KMS-11 (cell line): ENCODE results near the gene SFRP2.

ENCODE experiments used
- H2AFZ ChIP-seq: fragments of 200-600 bp; sonication (generic); 2 replicates; pipeline ENCODE4 v1.6.1; 2016; ENCODE audit warnings: antibody characterized with exemption, mixed run types, low read depth
- H3K27ac ChIP-seq: fragments of 200-600 bp; sonication (generic); 2 replicates; pipeline ENCODE4 v1.6.1; 2016; ENCODE audit warnings: mild to moderate bottlenecking, mixed run types
- H3K27me3 ChIP-seq: fragments of 200-600 bp; sonication (generic); 2 replicates; pipeline ENCODE4 v1.6.1; 2017; ENCODE audit warnings: mild to moderate bottlenecking, low read depth, mixed run types, moderate library complexity; ENCODE audit not compliant: insufficient read depth
- H3K36me3 ChIP-seq: fragments of 200-600 bp; sonication (generic); 2 replicates; pipeline ENCODE4 v1.6.1; 2017; ENCODE audit warnings: mild to moderate bottlenecking, mixed run types; ENCODE audit not compliant: insufficient read depth
- H3K4me1 ChIP-seq: fragments of 200-600 bp; sonication (generic); 2 replicates; pipeline ENCODE4 v1.6.1; 2016; ENCODE audit warnings: mild to moderate bottlenecking, low read depth, mixed run types; ENCODE audit not compliant: poor library complexity, severe bottlenecking
- H3K4me2 ChIP-seq: fragments of 200-600 bp; sonication (generic); 2 replicates; pipeline ENCODE4 v1.7.0; 2016; ENCODE audit warnings: mild to moderate bottlenecking, mixed run types
- H3K4me3 ChIP-seq: fragments of 200-600 bp; sonication (generic); IDR thresholded peaks from 2 replicates; pipeline ENCODE4 v1.6.1; 2017; ENCODE audit warnings: low read depth, low read length, mixed read lengths; ENCODE audit not compliant: insufficient read depth
- H3K79me2 ChIP-seq: fragments of 200-600 bp; sonication (generic); 2 replicates; pipeline ENCODE4 v1.6.1; 2016; ENCODE audit warnings: low read depth, mixed run types; ENCODE audit not compliant: insufficient read depth
- H3K9ac ChIP-seq: fragments of 200-600 bp; sonication (generic); 2 replicates; pipeline ENCODE4 v1.6.1; 2016; ENCODE audit warnings: mild to moderate bottlenecking, mixed run types
- H4K20me1 ChIP-seq: fragments of 200-600 bp; sonication (generic); 2 replicates; pipeline ENCODE4 v1.6.1; 2016; ENCODE audit warnings: mild to moderate bottlenecking, mixed run types; ENCODE audit not compliant: insufficient read depth
- TF ChIP-seq, protein P1 (sequence below): fragments of 200-600 bp; sonication (generic); conservative IDR thresholded peaks from 2 replicates; pipeline ENCODE4 v1.6.1; 2017; ENCODE audit warnings: low read depth, mild to moderate bottlenecking, antibody characterized with exemption, low read length, moderate library complexity, mixed read lengths

SFRP2 gene

GRCh38 chr4:153771046-153771445 lies 17.8 kb downstream of the SFRP2 start:
- Histone ChIP-seq H3K36me3 (no peaks in the 10 kb centered on the region), H3K4me3 (no peak overlapping the region), H3K27me3 (no peaks in the 10 kb centered on the region), H2AFZ (no peak overlapping the region), H3K9ac (no peak overlapping the region), H3K4me1 (no peaks in the 10 kb centered on the region), H3K79me2 (no peaks in the 10 kb centered on the region), H3K4me2 (no peak overlapping the region), H3K27ac (no peak overlapping the region), H4K20me1 (no peaks in the 10 kb centered on the region)
- TF ChIP-seq, protein P1, sequence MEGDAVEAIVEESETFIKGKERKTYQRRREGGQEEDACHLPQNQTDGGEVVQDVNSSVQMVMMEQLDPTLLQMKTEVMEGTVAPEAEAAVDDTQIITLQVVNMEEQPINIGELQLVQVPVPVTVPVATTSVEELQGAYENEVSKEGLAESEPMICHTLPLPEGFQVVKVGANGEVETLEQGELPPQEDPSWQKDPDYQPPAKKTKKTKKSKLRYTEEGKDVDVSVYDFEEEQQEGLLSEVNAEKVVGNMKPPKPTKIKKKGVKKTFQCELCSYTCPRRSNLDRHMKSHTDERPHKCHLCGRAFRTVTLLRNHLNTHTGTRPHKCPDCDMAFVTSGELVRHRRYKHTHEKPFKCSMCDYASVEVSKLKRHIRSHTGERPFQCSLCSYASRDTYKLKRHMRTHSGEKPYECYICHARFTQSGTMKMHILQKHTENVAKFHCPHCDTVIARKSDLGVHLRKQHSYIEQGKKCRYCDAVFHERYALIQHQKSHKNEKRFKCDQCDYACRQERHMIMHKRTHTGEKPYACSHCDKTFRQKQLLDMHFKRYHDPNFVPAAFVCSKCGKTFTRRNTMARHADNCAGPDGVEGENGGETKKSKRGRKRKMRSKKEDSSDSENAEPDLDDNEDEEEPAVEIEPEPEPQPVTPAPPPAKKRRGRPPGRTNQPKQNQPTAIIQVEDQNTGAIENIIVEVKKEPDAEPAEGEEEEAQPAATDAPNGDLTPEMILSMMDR: no peak

DNA sequence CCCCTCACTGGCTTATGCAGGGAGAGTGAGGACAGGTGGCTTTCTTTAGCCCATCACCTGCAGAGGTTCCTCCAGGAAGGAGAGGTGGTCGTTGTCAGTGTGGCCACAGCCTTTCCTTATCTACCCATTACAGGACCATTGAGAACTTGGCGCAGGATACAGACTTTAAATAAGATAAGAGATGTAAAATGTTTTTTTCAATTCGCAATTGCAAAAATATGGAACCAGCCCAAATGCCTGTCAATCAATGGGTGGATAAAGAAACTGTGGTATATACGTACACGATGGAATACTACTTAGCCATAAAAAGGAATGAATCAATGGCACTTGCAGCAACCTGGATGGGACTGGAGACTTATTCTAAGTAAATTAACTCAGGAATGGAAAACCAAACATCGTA lies 22.1 kb downstream of the SFRP2 start:
- Histone ChIP-seq H3K4me3 (no peak overlapping the region), H4K20me1 (no peaks in the 10 kb centered on the region), H3K36me3 (no peaks in the 10 kb centered on the region), H3K79me2 (no peaks in the 10 kb centered on the region), H3K27me3 (no peaks in the 10 kb centered on the region), H3K4me2 (no peak overlapping the region), H3K4me1 (no peaks in the 10 kb centered on the region), H2AFZ (no peak overlapping the region), H3K9ac (no peak overlapping the region), H3K27ac (no peak overlapping the region)
- TF ChIP-seq, protein P1: no peak

- Histone ChIP-seq H3K27me3 (no peaks in the 10 kb centered on the region), H3K4me3 (no peak overlapping the region), H4K20me1 (no peaks in the 10 kb centered on the region), H3K27ac (no peak overlapping the region), H3K79me2 (no peaks in the 10 kb centered on the region), H2AFZ (no peak overlapping the region), H3K36me3 (no peaks in the 10 kb centered on the region), H3K9ac (no peak overlapping the region), H3K4me2 (no peak overlapping the region), H3K4me1 (no peaks in the 10 kb centered on the region)
- TF ChIP-seq, protein P1: no peak
Measured at GRCh38 chr4:153765894-153766293, 23.0 kb downstream of the SFRP2 start.

DNA sequence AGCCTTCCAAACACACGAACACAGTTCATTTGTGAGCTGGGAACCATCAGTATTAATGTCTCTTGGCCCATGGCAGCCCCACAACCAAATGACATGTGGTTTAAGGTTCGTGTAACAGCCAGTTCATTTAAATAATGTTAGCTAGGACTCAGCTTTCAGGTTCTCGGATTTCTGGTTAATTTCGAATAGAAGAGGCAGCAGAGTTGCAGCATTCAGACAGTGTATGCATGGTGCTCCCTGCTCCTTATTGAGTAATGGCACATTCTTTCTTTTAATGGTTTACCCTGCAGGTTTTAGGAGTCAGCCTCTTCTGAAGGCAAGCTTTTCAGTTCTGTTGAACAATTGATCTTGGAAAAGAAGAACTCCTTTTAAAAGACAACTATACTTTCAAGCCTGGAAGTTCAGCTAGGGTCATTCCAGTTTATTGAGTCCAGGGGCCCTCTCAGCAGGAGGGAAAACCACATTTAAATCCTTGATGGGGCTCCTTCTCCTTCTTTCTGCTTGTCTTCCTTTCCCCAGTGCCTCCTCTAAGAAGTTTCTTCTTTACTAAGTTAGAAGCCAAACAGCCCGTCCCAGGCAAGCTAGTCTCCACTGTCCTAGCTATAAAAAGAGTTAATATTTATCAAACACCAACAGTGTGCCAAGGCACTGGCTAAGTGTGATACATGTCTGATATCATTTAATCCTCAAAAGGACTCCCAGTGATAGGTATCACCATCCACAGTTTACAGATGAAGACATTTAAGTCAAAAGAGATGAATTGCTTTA lies 24.1 kb downstream of the SFRP2 start:
- Histone ChIP-seq H3K4me1 (no peaks in the 10 kb centered on the region), H3K79me2 (no peaks in the 10 kb centered on the region), H3K36me3 (no peaks in the 10 kb centered on the region), H3K9ac (no peak overlapping the region), H2AFZ (no peak overlapping the region), H3K27me3 (no peaks in the 10 kb centered on the region), H4K20me1 (no peaks in the 10 kb centered on the region), H3K27ac (no peak overlapping the region), H3K4me2 (no peak overlapping the region), H3K4me3 (no peak overlapping the region)
- TF ChIP-seq, protein P1: no peak
